DOHH2 (cell line): Measurements from ENCODE around the gene SUGCT.

Experiments used
- EZH2phosphoT487 ChIP-seq: fragments of 200-600 bp; sonication (generic); IDR thresholded peaks from 2 replicates; pipeline ENCODE4 v1.6.1; 2017; ENCODE audit warnings: borderline replicate concordance, mild to moderate bottlenecking, antibody characterized with exemption, low read length, moderate library complexity, mixed read lengths
- TF ChIP-seq, protein P1 (sequence below): fragments of 200-600 bp; sonication (generic); IDR thresholded peaks from one replicate; pipeline ENCODE4 v1.5.1; 2014; ENCODE audit warnings: antibody characterized with exemption, mild to moderate bottlenecking, low read depth, low read length; ENCODE audit not compliant: poor library complexity, severe bottlenecking

DNA sequence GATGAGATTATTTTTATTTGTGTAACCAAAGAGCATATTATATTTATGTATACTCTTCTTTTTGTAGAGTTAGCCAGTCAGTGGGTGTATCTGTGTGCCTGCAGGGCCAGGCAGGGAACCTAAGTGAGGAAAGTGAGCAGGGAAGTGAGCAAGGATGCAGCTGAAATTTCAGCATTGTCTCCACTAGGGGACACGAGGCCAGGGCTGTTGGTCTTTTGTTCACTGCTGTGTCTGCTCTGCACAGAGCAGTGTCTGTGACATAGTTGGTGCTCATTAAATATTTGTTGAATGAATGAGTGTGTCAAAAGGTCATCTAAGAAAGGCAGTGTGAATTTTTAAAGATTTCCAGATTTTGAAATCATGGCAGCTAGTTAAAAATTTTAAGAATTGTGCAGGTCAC, 51.8 kb downstream of the SUGCT start:
- TF ChIP-seq, protein P1, sequence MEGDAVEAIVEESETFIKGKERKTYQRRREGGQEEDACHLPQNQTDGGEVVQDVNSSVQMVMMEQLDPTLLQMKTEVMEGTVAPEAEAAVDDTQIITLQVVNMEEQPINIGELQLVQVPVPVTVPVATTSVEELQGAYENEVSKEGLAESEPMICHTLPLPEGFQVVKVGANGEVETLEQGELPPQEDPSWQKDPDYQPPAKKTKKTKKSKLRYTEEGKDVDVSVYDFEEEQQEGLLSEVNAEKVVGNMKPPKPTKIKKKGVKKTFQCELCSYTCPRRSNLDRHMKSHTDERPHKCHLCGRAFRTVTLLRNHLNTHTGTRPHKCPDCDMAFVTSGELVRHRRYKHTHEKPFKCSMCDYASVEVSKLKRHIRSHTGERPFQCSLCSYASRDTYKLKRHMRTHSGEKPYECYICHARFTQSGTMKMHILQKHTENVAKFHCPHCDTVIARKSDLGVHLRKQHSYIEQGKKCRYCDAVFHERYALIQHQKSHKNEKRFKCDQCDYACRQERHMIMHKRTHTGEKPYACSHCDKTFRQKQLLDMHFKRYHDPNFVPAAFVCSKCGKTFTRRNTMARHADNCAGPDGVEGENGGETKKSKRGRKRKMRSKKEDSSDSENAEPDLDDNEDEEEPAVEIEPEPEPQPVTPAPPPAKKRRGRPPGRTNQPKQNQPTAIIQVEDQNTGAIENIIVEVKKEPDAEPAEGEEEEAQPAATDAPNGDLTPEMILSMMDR = no peak
- TF ChIP-seq EZH2phosphoT487 = no peak
